ENCODE measurements around the gene OSMR.

OSMR gene

DNA sequence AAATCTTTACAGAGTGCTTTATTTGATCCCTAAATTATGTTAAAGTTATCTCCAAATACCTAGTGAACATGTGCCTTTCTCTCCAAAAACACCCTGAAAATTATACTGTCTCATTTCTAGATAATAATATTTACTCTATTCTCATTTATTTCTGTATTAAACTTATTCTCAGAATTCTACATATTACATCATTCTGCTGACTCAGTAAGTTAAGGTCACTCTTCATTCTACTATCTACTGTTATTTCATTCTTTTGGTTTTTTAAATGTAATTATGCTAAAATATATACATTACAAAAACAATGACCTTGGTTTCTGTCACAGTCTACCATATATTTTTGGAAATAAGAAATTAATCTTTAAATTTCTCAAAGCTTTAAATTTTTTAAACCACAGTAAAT, 132.2 kb downstream of the OSMR start:
- Histone ChIP-seq H3K27me3 (ENCODE audit: control insufficient read depth in 1 of 2, insufficient read depth in 2 of 2, low read length in 2 of 2) (no peaks in the 10 kb centered on the region), H3K4me1 (ENCODE audit: insufficient read depth, low read length) (no peaks in the 10 kb centered on the region), H3K4me3 (ENCODE audit: low read depth in 1 of 2, low read length in 2 of 2) (no peak overlapping the region), H3K9ac (ENCODE audit: low read length) (no peak overlapping the region), H3K9me3 (ENCODE audit: low read length) (no peaks in the 10 kb centered on the region), H3K36me3 (ENCODE audit: insufficient read depth, low read length) (no peaks in the 10 kb centered on the region), H3K27ac (ENCODE audit: low read depth, low read length) (no peak overlapping the region)

DNA sequence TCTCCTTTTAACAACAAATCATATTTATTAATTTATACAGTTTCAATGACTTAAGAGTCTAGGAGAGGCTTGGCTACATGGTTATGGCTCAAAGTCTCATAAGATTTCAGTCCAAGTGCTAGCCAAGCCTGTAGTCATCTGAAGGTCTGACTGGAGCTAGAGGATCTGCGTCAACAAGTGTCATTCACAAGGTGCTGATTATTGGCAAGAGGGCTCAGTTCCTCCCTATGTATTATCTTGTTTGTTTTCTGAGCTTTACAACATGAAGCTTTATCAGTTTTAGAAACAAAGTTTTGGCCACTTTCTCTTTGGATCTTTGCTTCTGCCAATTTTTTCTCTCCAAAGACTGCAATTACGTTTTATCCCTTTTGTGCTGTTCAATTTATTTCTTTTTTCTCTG, 133.7 kb downstream of the OSMR start:
- H3K36me3 ChIP-seq (ENCODE audit: insufficient read depth, low read length), result no peaks in the 10 kb centered on the region
- H3K9ac ChIP-seq (ENCODE audit: low read length), result no peak overlapping the region
- no peaks in the 10 kb centered on the region for H3K27me3 ChIP-seq (ENCODE audit: control insufficient read depth in 1 of 2, insufficient read depth in 2 of 2, low read length in 2 of 2)
- H3K27ac ChIP-seq (ENCODE audit: low read depth, low read length), result no peak overlapping the region
- no peak overlapping the region for H3K4me3 ChIP-seq (ENCODE audit: low read depth in 1 of 2, low read length in 2 of 2)
- no peaks in the 10 kb centered on the region for H3K4me1 ChIP-seq (ENCODE audit: insufficient read depth, low read length)
- no peaks in the 10 kb centered on the region for H3K9me3 ChIP-seq (ENCODE audit: low read length)

All from muscle layer of colon (tissue), 2 donors.